Retinal pigment epithelial cell (primary cell): ENCODE measurements around the gene SYNDIG1.

Source experiments
- DNase-seq: peaks from one replicate; pipeline ENCODE4 v3.0.0-alpha.2; 2010; ENCODE audit warnings: low read depth
- H3K4me3 ChIP-seq: 2 replicates; pipeline ENCODE4 v1.5.1; 2011; ENCODE audit warnings: mild to moderate bottlenecking, low read length, control low read depth, moderate library complexity
- TF ChIP-seq, protein P1 (sequence below): conservative IDR thresholded peaks from 2 replicates; pipeline ENCODE4 v1.5.1; 2011; ENCODE audit warnings: low read depth, low read length, control low read depth, inconsistent platforms

Gene SYNDIG1

DNA sequence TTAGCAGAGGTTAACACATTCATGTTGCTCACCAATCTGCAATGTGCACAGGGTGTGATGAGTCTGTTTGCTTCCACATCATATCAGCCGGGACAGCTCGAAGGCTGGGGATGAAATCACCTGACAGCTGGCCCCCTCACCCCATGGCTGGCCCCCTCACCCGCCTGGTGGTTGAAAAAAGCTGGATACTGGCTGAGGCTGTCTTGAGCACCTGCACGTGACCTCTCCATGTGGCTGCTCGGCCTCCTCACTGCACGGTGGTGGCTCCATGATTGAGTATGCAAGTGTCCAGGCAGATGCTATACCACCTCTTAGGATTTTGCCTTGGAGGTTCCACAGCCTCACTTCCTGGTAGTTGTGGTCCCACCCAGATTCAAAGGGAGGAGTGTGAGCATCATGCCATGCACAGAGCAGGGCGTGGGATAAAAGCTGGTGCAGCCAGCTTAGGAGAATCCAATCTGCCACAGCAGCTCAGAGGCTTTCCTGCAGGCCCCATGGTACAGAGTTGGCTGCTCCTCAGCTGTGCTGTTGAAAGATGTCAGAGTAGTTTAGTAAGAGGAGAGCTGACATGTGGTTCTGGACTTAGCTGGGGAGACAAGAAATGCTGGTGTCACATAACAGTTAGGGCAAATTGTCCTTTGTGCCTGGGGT lies 29.6 kb upstream of the SYNDIG1 start:
- TF ChIP-seq, protein P1, sequence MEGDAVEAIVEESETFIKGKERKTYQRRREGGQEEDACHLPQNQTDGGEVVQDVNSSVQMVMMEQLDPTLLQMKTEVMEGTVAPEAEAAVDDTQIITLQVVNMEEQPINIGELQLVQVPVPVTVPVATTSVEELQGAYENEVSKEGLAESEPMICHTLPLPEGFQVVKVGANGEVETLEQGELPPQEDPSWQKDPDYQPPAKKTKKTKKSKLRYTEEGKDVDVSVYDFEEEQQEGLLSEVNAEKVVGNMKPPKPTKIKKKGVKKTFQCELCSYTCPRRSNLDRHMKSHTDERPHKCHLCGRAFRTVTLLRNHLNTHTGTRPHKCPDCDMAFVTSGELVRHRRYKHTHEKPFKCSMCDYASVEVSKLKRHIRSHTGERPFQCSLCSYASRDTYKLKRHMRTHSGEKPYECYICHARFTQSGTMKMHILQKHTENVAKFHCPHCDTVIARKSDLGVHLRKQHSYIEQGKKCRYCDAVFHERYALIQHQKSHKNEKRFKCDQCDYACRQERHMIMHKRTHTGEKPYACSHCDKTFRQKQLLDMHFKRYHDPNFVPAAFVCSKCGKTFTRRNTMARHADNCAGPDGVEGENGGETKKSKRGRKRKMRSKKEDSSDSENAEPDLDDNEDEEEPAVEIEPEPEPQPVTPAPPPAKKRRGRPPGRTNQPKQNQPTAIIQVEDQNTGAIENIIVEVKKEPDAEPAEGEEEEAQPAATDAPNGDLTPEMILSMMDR, result no peak
- DNase-seq, result no peak
- H3K4me3 ChIP-seq, result no peak overlapping the region

DNA sequence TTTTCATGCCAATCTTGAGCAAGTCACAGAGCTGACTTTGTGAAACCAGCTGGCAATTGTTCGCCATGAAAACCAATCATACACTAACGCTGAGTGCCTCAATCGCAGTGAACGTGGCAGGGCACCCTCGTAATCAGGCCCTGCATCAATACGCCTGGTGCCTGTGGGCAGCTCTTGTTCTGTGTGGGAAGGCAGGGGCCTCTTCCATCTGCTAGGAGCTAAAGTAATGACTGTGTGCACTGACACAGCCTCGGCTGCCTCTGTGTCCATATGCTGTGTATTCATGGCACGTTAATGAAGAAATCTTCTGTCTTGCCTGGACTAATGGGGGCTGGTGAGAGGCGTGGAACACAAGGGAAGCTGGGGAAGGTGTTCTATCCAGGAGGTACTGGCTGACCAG lies 27.8 kb upstream of the SYNDIG1 start:
- no peak overlapping the region for H3K4me3 ChIP-seq
- DNase-seq, result no peak

DNA sequence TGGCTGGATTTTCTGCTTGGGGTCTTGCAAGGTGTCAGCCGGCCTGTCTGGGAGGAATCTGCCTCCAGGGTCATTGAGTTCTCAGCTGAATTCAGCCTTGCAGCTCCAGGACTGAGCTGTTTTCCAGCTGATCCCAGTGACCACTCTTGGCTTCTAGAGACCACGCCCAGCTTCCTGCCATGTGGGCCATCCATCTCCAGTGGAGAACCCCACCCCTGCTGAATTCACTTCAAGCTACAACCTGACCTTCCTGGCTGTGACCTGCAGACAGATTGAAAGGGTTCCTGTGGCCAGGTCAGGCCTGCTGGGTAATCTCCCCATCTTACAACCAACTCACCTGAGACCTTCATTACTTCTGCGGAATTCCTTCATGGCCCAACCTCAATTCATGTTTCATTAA lies 26.5 kb upstream of the SYNDIG1 start:
- H3K4me3 ChIP-seq, result no peak overlapping the region
- DNase-seq, result no peak
- TF ChIP-seq, protein P1, result no peak

More for the DNA sequence above, 27.8 kb upstream of the SYNDIG1 start:
- TF ChIP-seq, protein P1, result no peak

DNA sequence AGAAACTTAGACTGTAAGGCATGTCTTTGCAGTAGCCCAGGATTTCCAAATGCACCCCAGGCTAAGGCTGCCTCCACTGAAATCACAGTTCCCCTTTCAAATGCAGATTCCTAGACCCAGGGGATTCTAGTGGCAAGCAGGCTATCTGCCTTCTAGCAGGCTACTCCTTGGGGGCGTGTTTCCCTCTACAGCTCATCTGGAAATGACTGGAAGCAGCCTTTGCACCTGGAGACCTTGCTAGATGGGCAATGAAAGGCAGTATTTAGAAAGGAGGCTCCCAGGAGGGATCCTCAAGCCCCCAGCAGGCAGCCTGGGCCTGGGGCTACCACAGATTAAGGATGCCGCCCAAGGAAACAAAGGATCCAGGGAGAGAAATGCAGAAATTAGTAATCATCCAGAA lies 26.0 kb upstream of the SYNDIG1 start:
- no peak overlapping the region for H3K4me3 ChIP-seq
- no peak for DNase-seq
- TF ChIP-seq, protein P1, result no peak

DNA sequence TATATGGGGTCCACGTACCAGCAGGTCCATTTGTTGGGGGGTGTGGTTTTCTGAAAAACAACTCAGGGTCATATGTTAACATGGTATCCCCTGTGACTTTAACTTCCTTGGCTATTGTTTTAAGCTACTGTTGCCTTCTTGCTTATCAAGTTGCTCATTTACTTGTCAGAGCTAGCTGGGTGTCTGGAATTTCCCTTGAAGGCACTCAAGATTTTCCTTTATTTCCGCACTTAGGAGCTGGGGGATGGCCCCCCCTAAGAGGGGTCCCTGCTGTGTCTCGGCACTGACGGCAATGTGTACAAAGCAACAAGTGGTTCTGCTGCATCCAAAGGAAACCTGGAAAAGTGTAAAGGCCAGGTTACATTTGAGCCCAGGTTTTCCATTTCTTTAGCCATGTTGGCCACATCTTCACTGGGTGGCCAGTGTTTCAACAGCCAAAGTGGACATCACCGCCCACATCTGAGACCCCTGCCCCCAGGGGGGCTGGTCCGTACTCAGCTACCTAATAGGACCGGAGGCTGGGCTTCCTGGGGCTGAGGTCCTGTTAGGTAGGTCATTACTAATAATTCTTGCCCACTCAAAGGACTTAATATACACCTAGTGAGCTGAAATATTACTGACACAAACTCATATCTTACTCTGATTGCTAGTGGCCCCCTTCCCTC lies 24.8 kb upstream of the SYNDIG1 start:
- TF ChIP-seq, protein P1, result no peak
- no peak for DNase-seq
- no peak overlapping the region for H3K4me3 ChIP-seq

DNA sequence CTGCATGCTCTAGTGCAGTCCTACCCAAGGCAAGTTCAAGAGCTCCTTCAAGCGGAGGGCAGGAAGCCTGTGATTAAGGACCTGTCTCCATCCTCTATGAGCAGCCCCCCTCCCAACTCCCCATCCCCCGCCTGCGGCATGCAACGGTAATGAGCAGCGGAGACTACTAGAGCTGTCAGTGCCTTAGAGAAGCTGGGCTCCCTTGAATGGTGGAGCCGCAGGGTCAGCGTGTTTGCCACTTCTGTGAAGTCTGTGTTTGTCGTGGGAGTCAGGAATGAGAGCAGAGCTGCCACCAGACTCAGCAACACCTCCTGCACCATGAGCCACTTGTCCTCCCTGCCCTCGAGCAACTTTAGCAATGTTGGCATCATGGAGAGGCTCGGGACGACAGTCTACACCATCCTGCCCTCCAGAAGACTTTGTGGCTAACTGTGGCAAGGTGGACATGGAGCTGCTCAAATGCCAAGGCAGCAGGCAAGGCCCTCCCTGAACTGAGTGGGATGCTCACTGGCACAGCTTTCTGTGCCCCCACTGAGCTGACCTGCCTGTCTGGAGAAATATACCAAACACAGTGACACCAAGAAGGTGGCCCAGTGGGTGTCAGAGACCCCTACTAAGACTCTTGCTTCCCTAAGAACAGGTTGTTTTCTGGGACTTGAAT lies 23.8 kb upstream of the SYNDIG1 start:
- TF ChIP-seq, protein P1, result no peak
- no peak for DNase-seq
- no peak overlapping the region for H3K4me3 ChIP-seq

DNA sequence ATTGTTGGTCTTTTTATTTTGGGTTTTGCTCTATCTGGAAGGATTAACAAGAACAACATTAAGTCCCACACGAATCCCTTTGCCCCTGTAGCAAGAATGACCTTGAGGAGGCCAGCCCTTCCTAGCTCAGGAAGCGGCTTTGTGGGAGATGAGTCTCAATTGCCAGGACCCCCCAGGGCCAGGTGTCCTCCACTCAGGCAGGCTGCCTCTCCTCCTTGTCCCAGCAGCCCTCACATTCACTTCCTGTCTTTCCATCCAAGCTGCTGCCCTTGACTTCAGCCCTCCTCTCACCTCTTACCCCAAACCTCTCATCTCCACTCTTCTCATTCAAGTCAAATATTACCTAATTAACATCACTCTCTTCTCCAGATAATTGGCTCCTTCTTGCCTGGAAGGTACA lies 22.6 kb upstream of the SYNDIG1 start:
- TF ChIP-seq, protein P1, result no peak
- H3K4me3 ChIP-seq, result no peak overlapping the region
- DNase-seq, result no peak
